H1 (cell line): Measurements from ENCODE around the gene HLA-DPB1. TPM values are rescaled to one million over a fixed set of nuclear protein-coding genes. Genes with fewer than 3 reads are reported as not detected.

Experiments
- CTCF ChIA-PET: fragments of 300-600 bp; sonication (Branson Sonifier 250); formaldehyde crosslinking; loops from one replicate; lab custom pipeline; 2021; ENCODE audit not compliant: partially characterized antibody; lab: Charles Lee
- POLR2A ChIA-PET: fragments of 300-600 bp; sonication (Branson Sonifier 250); formaldehyde crosslinking; loops from one replicate; lab custom pipeline; 2021; ENCODE audit warnings: inconsistent platforms; ENCODE audit not compliant: partially characterized antibody; lab: Charles Lee
- DNase-seq, 2 experiments: peaks; one replicate each; pipeline versions ENCODE4 v3.0.0 to v3.0.0-alpha.2; 2010 to 2022; ENCODE audit warnings: low spot score in 2 of 2, low read depth in 1 of 2, mixed read lengths in 1 of 2
- FAIRE-seq: peaks from 2 replicates; lab custom pipeline; 2011; peaks lifted over from hg19 to GRCh38; lab: Jason Lieb, UNC
- H2AFZ ChIP-seq: 2 replicates; pipeline ENCODE4 v1.8.1; 2012; ENCODE audit warnings: low read length, inconsistent platforms
- H2AK5ac ChIP-seq: 2 replicates; pipeline ENCODE4 v1.6.1; 2013; ENCODE audit warnings: low read depth, low read length
- H2BK120ac ChIP-seq: replicated peaks from 2 replicates; pipeline ENCODE3; 2013; ENCODE audit warnings: low read depth, low read length, inconsistent platforms
- H2BK12ac ChIP-seq: 2 replicates; pipeline ENCODE4 v1.6.1; 2013; ENCODE audit warnings: low read depth, low read length
- H2BK15ac ChIP-seq: 2 replicates; pipeline ENCODE4 v1.6.1; 2013; ENCODE audit warnings: low read length
- H2BK20ac ChIP-seq: 2 replicates; pipeline ENCODE4 v1.6.1; 2013; ENCODE audit warnings: low read length
- H2BK5ac ChIP-seq: 2 replicates; pipeline ENCODE4 v1.6.1; 2013; ENCODE audit warnings: low read depth, low read length
- H3K14ac ChIP-seq: 2 replicates; pipeline ENCODE4 v1.6.1; 2013; ENCODE audit warnings: inconsistent platforms; ENCODE audit not compliant: insufficient read length
- H3K18ac ChIP-seq: 2 replicates; pipeline ENCODE4 v1.6.1; 2013; ENCODE audit warnings: low read length; ENCODE audit errors: extremely low read depth
- H3K23ac ChIP-seq: 2 replicates; pipeline ENCODE4 v1.6.1; 2013; ENCODE audit warnings: inconsistent platforms; ENCODE audit not compliant: insufficient read length
- H3K23me2 ChIP-seq: 2 replicates; pipeline ENCODE4 v1.6.1; 2013; ENCODE audit warnings: low read depth, low read length
- H3K27ac ChIP-seq: 2 replicates; pipeline ENCODE4 v1.6.1; 2011; ENCODE audit warnings: low read depth, low read length, inconsistent platforms
- H3K27me3 ChIP-seq, 4 experiments: replicated peaks in 1 of 4; 1 replicate in 1 of 4; 2 replicates in 3 of 4; pipeline versions ENCODE4 v1.6.1 to v1.8.1; 2011 to 2013; ENCODE audit warnings: low read length in 3 of 4, mild to moderate bottlenecking in 3 of 4, inconsistent platforms in 2 of 4, mixed read lengths in 2 of 4, moderate library complexity in 1 of 4; ENCODE audit not compliant: control insufficient read depth in 3 of 4, insufficient read depth in 3 of 4; ENCODE audit errors: extremely low read depth in 1 of 4
- H3K36me3 ChIP-seq, 4 experiments: 2 replicates each; pipeline versions ENCODE4 v1.6.1 to v1.8.1; 2011 to 2013; ENCODE audit warnings: mild to moderate bottlenecking in 4 of 4, low read length in 3 of 4, moderate library complexity in 2 of 4, control low read depth in 1 of 4, inconsistent platforms in 1 of 4; ENCODE audit not compliant: insufficient read depth in 4 of 4, control insufficient read depth in 2 of 4
- H3K4ac ChIP-seq: replicated peaks from 2 replicates; pipeline ENCODE3; 2013; ENCODE audit warnings: low read length, low read depth, mixed read lengths, inconsistent platforms; ENCODE audit not compliant: insufficient read length
- H3K4me1 ChIP-seq, 4 experiments: replicated peaks in 1 of 4; 1 replicate in 1 of 4; 2 replicates in 3 of 4; pipeline versions ENCODE4 v1.6.1 to v1.8.1; 2011 to 2013; ENCODE audit warnings: low read length in 3 of 4, inconsistent platforms in 2 of 4, mixed read lengths in 1 of 4; ENCODE audit not compliant: insufficient read depth in 4 of 4, control insufficient read depth in 3 of 4
- H3K4me2 ChIP-seq, 2 experiments: 2 replicates each; pipeline versions ENCODE4 v1.6.1 to v1.8.1; 2011 to 2013; ENCODE audit warnings: low read depth in 2 of 2, low read length in 2 of 2, control low read depth in 1 of 2, inconsistent platforms in 1 of 2, mild to moderate bottlenecking in 1 of 2; ENCODE audit not compliant: insufficient read depth in 1 of 2
- H3K4me3 ChIP-seq, 4 experiments: fragments of 200-600, 300-600 bp in 1 of 4; sonication (generic), shearing (Covaris generic), sonication (Bioruptor Twin) in 1 of 4; 2 replicates each; pipeline versions ENCODE4 v1.5.1 to v1.8.1; 2011 to 2016; ENCODE audit warnings: low read length in 4 of 4, low read depth in 3 of 4, control low read depth in 2 of 4, inconsistent platforms in 2 of 4, mild to moderate bottlenecking in 2 of 4, mixed read lengths in 1 of 4, moderate library complexity in 1 of 4; ENCODE audit not compliant: insufficient read depth in 2 of 4; ENCODE audit errors: extremely low read depth in 1 of 4
- H3K56ac ChIP-seq: replicated peaks from 2 replicates; pipeline ENCODE3; 2013; ENCODE audit warnings: low read depth, mild to moderate bottlenecking, mixed read lengths, low read length, inconsistent platforms; ENCODE audit not compliant: insufficient read length
- H3K79me1 ChIP-seq: 2 replicates; pipeline ENCODE4 v1.6.1; 2013; ENCODE audit warnings: low read depth, low read length, control low read depth
- H3K79me2 ChIP-seq, 2 experiments: 2 replicates each; pipeline versions ENCODE4 v1.6.1 to v1.8.1; 2012 to 2013; ENCODE audit warnings: low read length in 2 of 2, mild to moderate bottlenecking in 2 of 2, inconsistent platforms in 1 of 2; ENCODE audit not compliant: insufficient read depth in 2 of 2, control insufficient read depth in 1 of 2
- H3K9ac ChIP-seq, 4 experiments: replicated peaks in 1 of 4; 1 replicate in 1 of 4; 2 replicates in 3 of 4; pipeline versions ENCODE4 v1.6.1 to v1.8.1; 2011 to 2013; ENCODE audit warnings: low read depth in 3 of 4, low read length in 3 of 4, control low read depth in 2 of 4, mild to moderate bottlenecking in 2 of 4, moderate library complexity in 2 of 4, inconsistent platforms in 1 of 4; ENCODE audit errors: extremely low read depth in 1 of 4
- H3K9me3 ChIP-seq, 2 experiments: 2 replicates each; pipeline versions ENCODE4 v1.6.1 to v1.8.1; 2012 to 2013; ENCODE audit warnings: mild to moderate bottlenecking in 2 of 2, moderate library complexity in 2 of 2, control low read depth in 1 of 2, inconsistent platforms in 1 of 2, low read depth in 1 of 2, low read length in 1 of 2, mixed read lengths in 1 of 2; ENCODE audit not compliant: insufficient read depth in 2 of 2
- H4K20me1 ChIP-seq, 2 experiments: replicated peaks in 1 of 2; 2 replicates each; pipeline versions ENCODE3 to v1.8.1; 2011 to 2013; ENCODE audit warnings: inconsistent platforms in 2 of 2, low read length in 2 of 2, mild to moderate bottlenecking in 1 of 2; ENCODE audit not compliant: insufficient read depth in 2 of 2, control insufficient read depth in 1 of 2
- H4K5ac ChIP-seq: 2 replicates; pipeline ENCODE4 v1.6.1; 2013; ENCODE audit warnings: low read length, low read depth, mixed read lengths, inconsistent platforms; ENCODE audit not compliant: insufficient read length
- H4K8ac ChIP-seq: 2 replicates; pipeline ENCODE4 v1.8.0; 2013; ENCODE audit warnings: mild to moderate bottlenecking, moderate library complexity, low read length, inconsistent platforms; ENCODE audit not compliant: insufficient read depth; ENCODE audit errors: extremely low read depth
- H4K91ac ChIP-seq: replicated peaks from 2 replicates; pipeline ENCODE3; 2013; ENCODE audit warnings: low read length, mixed read lengths, inconsistent platforms; ENCODE audit not compliant: insufficient read length
- NRF1 ChIP-seq: IDR thresholded peaks from 2 replicates; pipeline ENCODE4 v1.6.1; 2011; ENCODE audit warnings: mild to moderate bottlenecking, low read depth, low read length, improper control_type of control experiment
- TAF7 ChIP-seq: optimal IDR thresholded peaks from 2 replicates; pipeline ENCODE3; 2011; ENCODE audit warnings: low read depth, mild to moderate bottlenecking, inconsistent platforms, low read length, moderate library complexity, borderline replicate concordance
- WGBS, 2 experiments: shearing (Covaris generic) in 1 of 2; methylation state at CpG; one replicate each; pipeline versions ENCODE4 v1.1.6 to v1.1.7; 2013 to 2015; ENCODE audit warnings: low lambda C conversion rate in 2 of 2, mixed read lengths in 2 of 2, inconsistent platforms in 1 of 2, low coverage in 1 of 2, missing lambda C conversion rate in 1 of 2; ENCODE audit not compliant: insufficient replicate concordance in 2 of 2, insufficient coverage in 1 of 2, insufficient read length in 1 of 2; ENCODE audit errors: extremely low coverage in 1 of 2, missing lambda C conversion rate in 1 of 2; 5-methylcytosine and 5-hydroxymethylcytosine counted together
- polyA plus RNA-seq, 7 experiments: library from polyadenylated mRNA; depleted of rRNA in 3 of 7; stranded (reverse) in 5 of 7; unstranded in 2 of 7; fragments of >200 nt in 5 of 7; fragments of 200-250 nt in 2 of 7; gene quantifications; 1 replicate in 5 of 7; 2 replicates in 1 of 7; 4 replicates in 1 of 7; pipeline versions ENCODE4 v1.2.1 to v1.2.3, GENCODE V29; 2011 to 2013; ENCODE audit warnings: missing spikeins in 2 of 7, mixed read lengths in 2 of 7
- total RNA-seq: library from RNA; stranded (reverse); fragmentation: NEBNext Ultra II Directional; extraction: Animal tissue kit (Norgen Biotek cat#: 25700); gene quantifications from 2 replicates; pipeline ENCODE4 v1.2.1, GENCODE V29; 2021

The HLA-DPB1 gene
- total and polyA plus RNA-seq, 2 of the 8 experiments (the other 6 are each of a cell fraction or from before 2014, with no cell fraction given) = 32.3 to 58.8 TPM

DNA sequence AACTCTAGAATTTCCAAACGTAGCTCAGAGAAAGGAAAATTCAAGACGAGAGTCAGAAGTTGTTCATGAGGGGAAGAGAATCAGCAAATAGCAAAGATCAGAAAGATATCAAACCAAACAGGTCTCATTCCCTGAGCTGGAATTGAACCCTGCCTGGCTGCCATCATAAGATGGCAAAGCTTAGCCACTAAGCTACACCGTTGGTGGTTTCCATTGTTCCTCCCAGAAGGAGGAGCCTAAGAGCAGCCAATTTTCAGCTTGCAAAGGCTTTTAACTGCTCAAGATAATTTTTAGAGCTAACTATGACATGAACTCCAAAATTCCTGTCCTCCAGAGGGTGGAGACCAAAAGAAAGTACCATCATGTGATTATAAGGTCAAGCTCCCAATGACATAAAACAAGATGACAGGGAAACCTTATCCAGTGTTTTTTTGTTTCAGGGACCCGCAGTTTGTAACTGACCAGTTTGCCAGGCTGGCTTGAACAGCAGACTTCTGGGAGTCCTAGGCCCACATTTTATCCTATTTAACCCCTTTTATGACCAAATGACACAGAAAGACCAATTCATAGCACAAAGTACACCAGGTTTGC is 60.6 kb downstream of the HLA-DPB1 start:
- Histone ChIP-seq H3K4me1 (no peaks in the 10 kb centered on the region), H3K4me2 (no peak overlapping the region), H2BK12ac (no peak overlapping the region), H2BK15ac (no peak overlapping the region), H3K23ac (no peak overlapping the region), H3K56ac (no peak overlapping the region), H3K79me2 (no peaks in the 10 kb centered on the region), H4K91ac (no peak overlapping the region), H4K5ac (no peak overlapping the region), H4K20me1 (no peaks in the 10 kb centered on the region), H2BK5ac (no peak overlapping the region), H3K36me3 (peaks cover 0 to 4% (median under 1%) of the 10 kb centered on the region in 4 experiments; a peak in 2 of 8 replicates), H2BK20ac (no peak overlapping the region), H3K14ac (no peak overlapping the region), H3K79me1 (no peaks in the 10 kb centered on the region), H2BK120ac (no peak overlapping the region), H3K27me3 (no peaks in the 10 kb centered on the region), H3K4me3 (no peak overlapping the region), H3K27ac (no peak overlapping the region), H2AFZ (no peak overlapping the region), H3K9me3 (no peaks in the 10 kb centered on the region), H4K8ac (no peak overlapping the region), H2AK5ac (no peak overlapping the region), H3K9ac (no peak overlapping the region), H3K18ac (no peak overlapping the region), H3K23me2 (no peaks in the 10 kb centered on the region), H3K4ac (no peak overlapping the region)
- ChIA-PET POLR2A (interaction anchor here (0.7 to 3.6 kb wide), 10 partner anchors 10 to 151 kb away, joined by 3 to 23 read pairs (median 4); partner anchors contain the start of genes RPS18 and VPS52), CTCF (interaction anchor here (0.7 to 8.5 kb wide), 8 partner anchors 10 to 203 kb away, joined by 3 to 63 read pairs (median 4); no protein-coding TSS in a partner anchor)
- no peak for TF ChIP-seq TAF7
- TF ChIP-seq NRF1 = no peak
- DNase-seq = no peak
- no peak for FAIRE-seq
- WGBS, 2 experiments = 56% methylated on average over 4 of the region's 4 CpGs; no CpG with 5 or more reads in 1 of the 2 experiments

Other genes with a start within 250 kb of the HLA-DPB1 start
- 24.3 and 27.2 TPM in 2 replicates for gene TAP2, start 237.3 kb upstream of the HLA-DPB1 start, total RNA-seq
- 11.3 and 19.9 TPM in 2 replicates for gene TAP2, start 237.3 kb upstream of the HLA-DPB1 start, polyA plus RNA-seq (2011; rRNA removed)
- gene PSMB8, start 231.9 kb upstream of the HLA-DPB1 start, total RNA-seq = 18.4 and 22.0 TPM in 2 replicates
- gene PSMB8, start 231.9 kb upstream of the HLA-DPB1 start, polyA plus RNA-seq (2011; rRNA removed) = 26.9 and 43.0 TPM in 2 replicates
- 16.8 TPM in 2 replicates for gene TAP1, start 222.3 kb upstream of the HLA-DPB1 start, total RNA-seq
- gene TAP1, start 222.3 kb upstream of the HLA-DPB1 start, polyA plus RNA-seq (2011; rRNA removed) = 20.1 and 22.0 TPM in 2 replicates
- 2.9 and 4.5 TPM in 2 replicates for gene PSMB9, start 221.8 kb upstream of the HLA-DPB1 start, total RNA-seq
- 12.5 and 22.8 TPM in 2 replicates for gene PSMB9, start 221.8 kb upstream of the HLA-DPB1 start, polyA plus RNA-seq (2011; rRNA removed)
- 1.3 and 2.7 TPM in 2 replicates for gene HLA-DMB, start 135.0 kb upstream of the HLA-DPB1 start, total RNA-seq
- 3.2 and 4.7 TPM in 2 replicates for gene HLA-DMB, start 135.0 kb upstream of the HLA-DPB1 start, polyA plus RNA-seq (2011; rRNA removed)
- gene HLA-DMA, start 122.9 kb upstream of the HLA-DPB1 start, total RNA-seq = 13.3 and 15.1 TPM in 2 replicates
- gene HLA-DMA, start 122.9 kb upstream of the HLA-DPB1 start, polyA plus RNA-seq (2011; rRNA removed) = 18.0 and 23.1 TPM in 2 replicates
- gene BRD2, start 107.4 kb upstream of the HLA-DPB1 start, total RNA-seq = 179 and 185 TPM in 2 replicates
- 101 and 132 TPM in 2 replicates for gene BRD2, start 107.4 kb upstream of the HLA-DPB1 start, polyA plus RNA-seq (2011; rRNA removed)
- gene HLA-DOA, start 66.4 kb upstream of the HLA-DPB1 start, total RNA-seq = 23.7 TPM in 2 replicates
- 89.0 and 120 TPM in 2 replicates for gene HLA-DOA, start 66.4 kb upstream of the HLA-DPB1 start, polyA plus RNA-seq (2011; rRNA removed)
- gene HLA-DPA1, start 2.3 kb upstream of the HLA-DPB1 start, total RNA-seq = 6.2 and 6.8 TPM in 2 replicates
- gene HLA-DPA1, start 2.3 kb upstream of the HLA-DPB1 start, polyA plus RNA-seq (2011; rRNA removed) = 8.4 and 13.1 TPM in 2 replicates
- 2.8 and 3.5 TPM in 2 replicates for gene COL11A2, start 116.5 kb downstream of the HLA-DPB1 start, total RNA-seq
- 3.8 and 4.7 TPM in 2 replicates for gene COL11A2, start 116.5 kb downstream of the HLA-DPB1 start, polyA plus RNA-seq (2011; rRNA removed)
- 17.8 and 18.1 TPM in 2 replicates for gene RXRB, start 124.7 kb downstream of the HLA-DPB1 start, total RNA-seq
- 13.0 and 13.9 TPM in 2 replicates for gene RXRB, start 124.7 kb downstream of the HLA-DPB1 start, polyA plus RNA-seq (2011; rRNA removed)
- 120 and 123 TPM in 2 replicates for gene SLC39A7, start 124.9 kb downstream of the HLA-DPB1 start, total RNA-seq
- 63.3 and 70.2 TPM in 2 replicates for gene SLC39A7, start 124.9 kb downstream of the HLA-DPB1 start, polyA plus RNA-seq (2011; rRNA removed)
- 3.3 and 3.6 TPM in 2 replicates for gene HSD17B8, start 128.7 kb downstream of the HLA-DPB1 start, total RNA-seq
- 17.1 and 22.0 TPM in 2 replicates for gene HSD17B8, start 128.7 kb downstream of the HLA-DPB1 start, polyA plus RNA-seq (2011; rRNA removed)
- 26.0 and 27.4 TPM in 2 replicates for gene RING1, start 132.5 kb downstream of the HLA-DPB1 start, total RNA-seq
- gene RING1, start 132.5 kb downstream of the HLA-DPB1 start, polyA plus RNA-seq (2011; rRNA removed) = 16.4 and 26.0 TPM in 2 replicates
- 35.0 and 36.5 TPM in 2 replicates for gene VPS52, start 195.9 kb downstream of the HLA-DPB1 start, total RNA-seq
- 86.3 and 89.7 TPM in 2 replicates for gene VPS52, start 195.9 kb downstream of the HLA-DPB1 start, polyA plus RNA-seq (2011; rRNA removed)
- gene RPS18, start 196.1 kb downstream of the HLA-DPB1 start, total RNA-seq = 2,791 and 2,796 TPM in 2 replicates
- 4,466 and 7,099 TPM in 2 replicates for gene RPS18, start 196.1 kb downstream of the HLA-DPB1 start, polyA plus RNA-seq (2011; rRNA removed)
- 3.0 and 4.2 TPM in 2 replicates for gene B3GALT4, start 201.1 kb downstream of the HLA-DPB1 start, total RNA-seq
- 2.2 and 3.2 TPM in 2 replicates for gene B3GALT4, start 201.1 kb downstream of the HLA-DPB1 start, polyA plus RNA-seq (2011; rRNA removed)
- 91.0 and 99.4 TPM in 2 replicates for gene WDR46, start 213.2 kb downstream of the HLA-DPB1 start, total RNA-seq
- gene WDR46, start 213.2 kb downstream of the HLA-DPB1 start, polyA plus RNA-seq (2011; rRNA removed) = 69.7 and 71.3 TPM in 2 replicates
- gene PFDN6, start 213.6 kb downstream of the HLA-DPB1 start, total RNA-seq = 93.3 and 95.7 TPM in 2 replicates
- 32.0 and 33.5 TPM in 2 replicates for gene PFDN6, start 213.6 kb downstream of the HLA-DPB1 start, polyA plus RNA-seq (2011; rRNA removed)
- gene RGL2, start 223.0 kb downstream of the HLA-DPB1 start, total RNA-seq = 58.1 and 63.2 TPM in 2 replicates
- 80.3 and 124 TPM in 2 replicates for gene RGL2, start 223.0 kb downstream of the HLA-DPB1 start, polyA plus RNA-seq (2011; rRNA removed)
- 33.5 and 35.4 TPM in 2 replicates for gene TAPBP, start 238.1 kb downstream of the HLA-DPB1 start, total RNA-seq
- 24.5 and 28.9 TPM in 2 replicates for gene TAPBP, start 238.1 kb downstream of the HLA-DPB1 start, polyA plus RNA-seq (2011; rRNA removed)
- gene ZBTB22, start 241.8 kb downstream of the HLA-DPB1 start, total RNA-seq = 9.8 and 9.9 TPM in 2 replicates
- 7.4 and 11.0 TPM in 2 replicates for gene ZBTB22, start 241.8 kb downstream of the HLA-DPB1 start, polyA plus RNA-seq (2011; rRNA removed)
- gene DAXX, start 247.0 kb downstream of the HLA-DPB1 start, total RNA-seq = 81.9 and 85.0 TPM in 2 replicates
- 31.1 and 53.7 TPM in 2 replicates for gene DAXX, start 247.0 kb downstream of the HLA-DPB1 start, polyA plus RNA-seq (2011; rRNA removed)